Testis (tissue), 2 donors: ENCODE results near the gene PPP1R14C.

Experiments used
- CTCF ChIP-seq, 3 experiments: fragments of 450-650 bp in 2 of 3; fragments of 200-600 bp in 1 of 3; sonication (generic) in 1 of 3; IDR thresholded peaks; one replicate each; pipeline ENCODE4 v1.5.1; 2016 to 2019; ENCODE audit warnings: antibody characterized with exemption in 3 of 3, mild to moderate bottlenecking in 2 of 3, moderate library complexity in 1 of 3
- POLR2A ChIP-seq: fragments of 450-650 bp; IDR thresholded peaks from one replicate; pipeline ENCODE4 v1.6.1; 2017; ENCODE audit warnings: antibody characterized with exemption, mild to moderate bottlenecking, moderate library complexity

GRCh38 chr6:150276168-150276936, 133.5 kb downstream of the PPP1R14C start:
- TF ChIP-seq POLR2A (no peak), CTCF (IDR thresholded peaks at IDR 0.05) (no peak)
